B cell (primary cell): ENCODE data around the gene TMED1. TPM values are rescaled to one million over a fixed set of nuclear protein-coding genes. Genes with fewer than 3 reads are reported as not detected.

Source experiments
- ATAC-seq: fragments of 200-7000 bp; cut with Tn5 transposase; one replicate; pipeline ENCODE4 v1.10.0; 2021; ENCODE audit warnings: low read depth, mild to moderate bottlenecking, moderate number of reproducible peaks, moderate library complexity
- CTCF ChIA-PET: fragments of 350-600 bp; sonication (Branson Sonifier 250); formaldehyde crosslinking; loops from one replicate; lab custom pipeline; 2021; ENCODE audit warnings: antibody characterized with exemption, inconsistent platforms; lab: Charles Lee
- POLR2A ChIA-PET: fragments of 350-600 bp; sonication (Branson Sonifier 250); formaldehyde crosslinking; loops from one replicate; lab custom pipeline; 2021; ENCODE audit warnings: antibody characterized with exemption; lab: Charles Lee
- DNase-seq: peaks from one replicate; pipeline ENCODE4 v3.0.0; 2013
- H2AFZ ChIP-seq: 2 replicates; pipeline ENCODE4 v1.6.1; 2012; ENCODE audit warnings: mild to moderate bottlenecking, low read depth, low read length; ENCODE audit not compliant: insufficient read depth, poor library complexity, severe bottlenecking
- H3K27ac ChIP-seq, 2 donors: 1 replicate in 1 of 2; 2 replicates in 1 of 2; pipeline ENCODE4 v1.5.1; 2012 to 2013; ENCODE audit warnings: low read length in 2 of 2, mild to moderate bottlenecking in 2 of 2, moderate library complexity in 1 of 2
- H3K27me3 ChIP-seq, 4 experiments: fragments of 200-600 bp in 1 of 4; sonication (generic) in 1 of 4; replicated peaks in 1 of 4; 1 replicate in 2 of 4; 2 replicates in 2 of 4; pipeline versions ENCODE4 v1.6.1 to v1.7.0; 2013 to 2016; ENCODE audit warnings: low read length in 3 of 4, mild to moderate bottlenecking in 2 of 4, mixed read lengths in 1 of 4, moderate library complexity in 1 of 4; ENCODE audit not compliant: insufficient read depth in 4 of 4, control insufficient read depth in 3 of 4; ENCODE audit errors: control extremely low read depth in 1 of 4
- H3K36me3 ChIP-seq, 2 experiments: replicated peaks in 1 of 2; 1 replicate in 1 of 2; 2 replicates in 1 of 2; pipeline versions ENCODE4 v1.6.1 to v1.7.1; 2013; ENCODE audit warnings: low read length in 1 of 2; ENCODE audit not compliant: insufficient read depth in 2 of 2, control insufficient read depth in 1 of 2; ENCODE audit errors: control extremely low read depth in 1 of 2, extremely low read depth in 1 of 2
- H3K4me1 ChIP-seq, 2 donors: fragments of 200-600 bp in 1 of 2; sonication (generic) in 1 of 2; 1 replicate in 1 of 2; 2 replicates in 1 of 2; pipeline versions ENCODE4 v1.5.1 to v1.6.1; 2013 to 2017; ENCODE audit warnings: low read length in 2 of 2; ENCODE audit not compliant: control insufficient read depth in 2 of 2, insufficient read depth in 2 of 2
- H3K4me2 ChIP-seq: replicated peaks from 2 replicates; pipeline ENCODE3; 2012; ENCODE audit warnings: mild to moderate bottlenecking, low read depth, low read length; ENCODE audit not compliant: poor library complexity, severe bottlenecking
- H3K4me3 ChIP-seq, 5 experiments: fragments of 200-600 bp in 1 of 5; sonication (generic) in 1 of 5; 1 replicate in 3 of 5; 2 replicates in 2 of 5; pipeline versions ENCODE4 v1.5.1 to v1.7.0; 2011 to 2016; ENCODE audit warnings: low read length in 4 of 5, mild to moderate bottlenecking in 4 of 5, low read depth in 2 of 5, control low read depth in 1 of 5, moderate library complexity in 1 of 5; ENCODE audit not compliant: insufficient read depth in 1 of 5; ENCODE audit errors: control extremely low read depth in 1 of 5, extremely low read depth in 1 of 5
- H3K79me2 ChIP-seq: fragments of 200-600 bp; sonication (generic); one replicate; pipeline ENCODE4 v1.6.0; 2016; ENCODE audit warnings: low read length; ENCODE audit not compliant: control insufficient read depth, insufficient read depth
- H3K9ac ChIP-seq: fragments of 200-600 bp; sonication (generic); 2 replicates; pipeline ENCODE4 v1.6.1; 2017; ENCODE audit warnings: mild to moderate bottlenecking, low read length, moderate library complexity
- H3K9me3 ChIP-seq, 3 donors: one replicate each; pipeline versions ENCODE4 v1.6.1 to v1.7.1; 2013; ENCODE audit warnings: low read length in 2 of 3; ENCODE audit not compliant: control insufficient read depth in 2 of 3, insufficient read depth in 1 of 3; ENCODE audit errors: control extremely low read depth in 1 of 3
- H4K20me1 ChIP-seq: 2 replicates; pipeline ENCODE4 v1.6.0; 2012; ENCODE audit warnings: mild to moderate bottlenecking, low read length; ENCODE audit not compliant: insufficient read depth, control insufficient read depth, poor library complexity, severe bottlenecking
- H3K27ac Mint-ChIP-seq: one replicate; pipeline ENCODE4 v1.8.0; 2021; ENCODE audit warnings: mixed read lengths
- H3K27me3 Mint-ChIP-seq: one replicate; pipeline ENCODE4 v1.8.0; 2021; ENCODE audit warnings: mixed read lengths
- H3K4me1 Mint-ChIP-seq: one replicate; pipeline ENCODE4 v1.8.0; 2021; ENCODE audit warnings: mixed read lengths
- H3K4me3 Mint-ChIP-seq: one replicate; pipeline ENCODE4 v1.8.0; 2021; ENCODE audit warnings: mixed read lengths
- H3K9me3 Mint-ChIP-seq: one replicate; pipeline ENCODE4 v1.8.0; 2022; ENCODE audit warnings: mixed read lengths; ENCODE audit not compliant: insufficient read depth
- EZH2 ChIP-seq: IDR thresholded peaks from 2 replicates; pipeline ENCODE4 v1.6.1; 2012; ENCODE audit warnings: borderline replicate concordance, low read depth, mild to moderate bottlenecking, moderate library complexity, low read length; ENCODE audit not compliant: insufficient read depth, poor library complexity, severe bottlenecking
- WGBS: methylation state at CpG from one replicate; pipeline ENCODE4 v1.1.5; 2013; ENCODE audit warnings: missing lambda C conversion rate; ENCODE audit not compliant: insufficient coverage; 5-methylcytosine and 5-hydroxymethylcytosine counted together
- intact Hi-C: fragments of 100-400 bp; cut with micrococcal nuclease; formaldehyde crosslinking; loops from one replicate; pipeline ENCODE4 v1.10.0; 2022
- polyA plus RNA-seq: library from polyadenylated mRNA; depleted of rRNA; stranded (reverse); fragments of >200 nt; gene quantifications from 2 replicates; pipeline ENCODE4 v1.2.3, GENCODE V29; 2012
- total RNA-seq, 2 donors: library from RNA; stranded (reverse); fragments of 120-200 nt in 1 of 2; gene quantifications; 1 replicate in 1 of 2; 2 replicates in 1 of 2; pipeline versions ENCODE4 v1.2.3 to v1.2.4, GENCODE V29; 2013 to 2022
- TF ChIP-seq, protein P1 (sequence below): fragments of 200-600 bp; IDR thresholded peaks from one replicate; pipeline ENCODE4 v1.8.0; 2022; ENCODE audit warnings: antibody characterized with exemption, mild to moderate bottlenecking

TMED1 gene
- total and polyA plus RNA-seq, 2 donors (not counting 1 experiment from before 2014, with no cell fraction given): 10.8 to 14.7 TPM

DNA sequence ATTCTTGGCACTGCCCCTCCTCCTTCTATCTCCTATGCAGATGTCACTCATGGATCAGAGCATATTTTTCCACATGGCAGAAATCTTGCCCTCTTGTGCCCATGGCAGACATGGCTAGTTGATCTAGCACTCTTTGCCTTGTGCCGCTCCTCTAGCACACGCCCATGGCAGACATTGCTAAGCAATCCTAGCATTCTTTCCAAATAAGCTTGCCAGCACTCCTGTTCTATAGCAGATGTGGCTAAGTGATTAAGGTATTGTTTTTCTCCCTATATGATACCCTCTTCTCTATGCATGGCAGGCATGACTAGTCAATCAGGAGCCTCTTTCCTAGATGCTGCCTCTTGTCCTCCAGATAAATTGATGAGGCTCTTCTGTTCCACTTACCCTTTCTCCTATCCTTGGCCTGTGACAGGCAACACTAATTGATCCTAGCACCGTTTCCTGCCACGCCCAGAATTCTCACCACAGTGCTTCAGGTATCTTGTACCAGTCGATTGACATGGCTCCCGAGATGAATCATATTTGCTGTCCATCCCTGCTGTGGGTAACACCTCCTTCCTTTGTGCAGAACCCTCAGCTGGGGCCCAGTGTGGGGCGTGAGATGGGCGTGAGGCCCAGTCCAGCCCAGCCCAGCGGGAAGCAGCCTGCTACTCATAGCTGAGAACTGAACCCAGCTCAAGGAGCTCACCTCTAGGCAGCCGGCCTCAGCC is 26.9 kb downstream of the TMED1 start:
- Histone ChIP-seq H3K79me2 (peaks cover 23% of the 10 kb centered on the region), H3K4me1 (no peaks in the 10 kb centered on the region), H3K9me3 (no peaks in the 10 kb centered on the region), H3K4me3 (no peak overlapping the region), H2AFZ (no peak overlapping the region), H3K4me2 (no peak overlapping the region), H4K20me1 (peaks cover 7% of the 10 kb centered on the region), H3K27me3 (no peaks in the 10 kb centered on the region), H3K27ac (no peak overlapping the region), H3K36me3 (peaks cover 8 to 67% of the 10 kb centered on the region in 2 experiments), H3K9ac (no peak overlapping the region)
- 85% methylated on average over 9 of the region's 10 CpGs for WGBS
- CTCF ChIA-PET: no interaction called here
- Mint-ChIP-seq H3K27ac (peak overlapping the region; percentile 27), H3K27me3 (no peaks in the 10 kb centered on the region), H3K9me3 (no peaks in the 10 kb centered on the region), H3K4me1 (peaks cover 4% of the 10 kb centered on the region), H3K4me3 (no peak overlapping the region)
- intact Hi-C loops: no loop called here
- ATAC-seq: no peak
- no peak for DNase-seq
- no peak for TF ChIP-seq EZH2
- POLR2A ChIA-PET: interaction anchor here (0.6 kb wide), 1 partner anchor 25 kb away, joined by 7 read pairs; no protein-coding TSS in a partner anchor

DNA sequence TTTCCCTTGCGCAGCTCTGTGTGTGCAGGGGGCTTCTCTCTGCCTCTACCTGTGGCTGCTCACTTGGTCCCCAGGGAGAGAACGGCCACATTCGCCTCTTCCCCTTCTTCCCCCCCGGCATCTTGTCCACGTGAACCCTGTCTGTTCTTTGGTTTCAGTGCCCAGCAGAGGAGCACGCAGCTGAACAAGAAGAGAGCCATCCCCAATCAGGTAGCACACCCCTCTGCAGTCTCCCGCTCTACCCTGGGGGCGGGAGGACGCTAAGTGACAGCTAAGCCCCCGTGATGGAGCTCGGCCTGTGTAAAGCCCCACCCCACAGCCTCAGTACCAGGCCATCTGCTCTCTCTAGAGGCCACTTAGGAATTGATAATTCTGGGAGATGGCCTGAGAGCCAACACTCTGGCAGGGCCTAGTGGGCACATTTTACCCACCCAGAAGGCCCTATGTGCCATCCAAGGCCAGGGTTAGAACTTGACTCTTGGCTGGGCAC is 30.2 kb downstream of the TMED1 start:
- Histone ChIP-seq H3K36me3 (peaks cover 10 to 73% of the 10 kb centered on the region in 2 experiments), H3K4me2 (no peak overlapping the region), H4K20me1 (peaks cover 7% of the 10 kb centered on the region), H3K79me2 (peaks cover 32% of the 10 kb centered on the region), H3K4me3 (no peak overlapping the region), H3K27ac (no peak overlapping the region), H3K4me1 (no peaks in the 10 kb centered on the region), H3K27me3 (no peaks in the 10 kb centered on the region), H3K9ac (no peak overlapping the region), H2AFZ (no peak overlapping the region), H3K9me3 (no peaks in the 10 kb centered on the region)
- peak overlapping the region; percentile 3 for H3K27ac Mint-ChIP-seq
- CTCF ChIA-PET: interaction anchor here (1.2 to 1.6 kb wide), 3 partner anchors 33 to 89 kb away, joined by 3 read pairs; no protein-coding TSS in a partner anchor
- WGBS: 93% methylated on average over 7 of the region's 11 CpGs
- POLR2A ChIA-PET: no interaction called here
- TF ChIP-seq, protein P1, sequence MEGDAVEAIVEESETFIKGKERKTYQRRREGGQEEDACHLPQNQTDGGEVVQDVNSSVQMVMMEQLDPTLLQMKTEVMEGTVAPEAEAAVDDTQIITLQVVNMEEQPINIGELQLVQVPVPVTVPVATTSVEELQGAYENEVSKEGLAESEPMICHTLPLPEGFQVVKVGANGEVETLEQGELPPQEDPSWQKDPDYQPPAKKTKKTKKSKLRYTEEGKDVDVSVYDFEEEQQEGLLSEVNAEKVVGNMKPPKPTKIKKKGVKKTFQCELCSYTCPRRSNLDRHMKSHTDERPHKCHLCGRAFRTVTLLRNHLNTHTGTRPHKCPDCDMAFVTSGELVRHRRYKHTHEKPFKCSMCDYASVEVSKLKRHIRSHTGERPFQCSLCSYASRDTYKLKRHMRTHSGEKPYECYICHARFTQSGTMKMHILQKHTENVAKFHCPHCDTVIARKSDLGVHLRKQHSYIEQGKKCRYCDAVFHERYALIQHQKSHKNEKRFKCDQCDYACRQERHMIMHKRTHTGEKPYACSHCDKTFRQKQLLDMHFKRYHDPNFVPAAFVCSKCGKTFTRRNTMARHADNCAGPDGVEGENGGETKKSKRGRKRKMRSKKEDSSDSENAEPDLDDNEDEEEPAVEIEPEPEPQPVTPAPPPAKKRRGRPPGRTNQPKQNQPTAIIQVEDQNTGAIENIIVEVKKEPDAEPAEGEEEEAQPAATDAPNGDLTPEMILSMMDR: no peak
- TF ChIP-seq EZH2: no peak
- H3K4me1 Mint-ChIP-seq: peaks cover 4% of the 10 kb centered on the region
- H3K4me3 Mint-ChIP-seq: no peak overlapping the region
- ATAC-seq: no peak
- no peaks in the 10 kb centered on the region for H3K27me3 Mint-ChIP-seq
- no peaks in the 10 kb centered on the region for H3K9me3 Mint-ChIP-seq
- intact Hi-C loops: no loop called here
- no peak for DNase-seq
